Endothelial cell (in vitro differentiated cells): ENCODE data around the gene GARIN1A. TPM values are rescaled to one million over a fixed set of nuclear protein-coding genes. Genes with fewer than 3 reads are reported as not detected.
"Not testable (repeated sequence)": the region's sequence is repeated elsewhere in the genome, so short reads cannot be mapped to it uniquely, and the experiment has no call there.

Source experiments
- DNase-seq: peaks from one replicate; pipeline ENCODE4 v3.0.0; 2021; ENCODE audit warnings: low spot score
- H3K27ac Mint-ChIP-seq: one replicate; pipeline ENCODE4 v1.8.0; 2021; ENCODE audit warnings: mixed read lengths, inconsistent platforms; ENCODE audit not compliant: unreplicated experiment
- H3K27me3 Mint-ChIP-seq: one replicate; pipeline ENCODE4 v1.8.0; 2021; ENCODE audit warnings: mild to moderate bottlenecking, moderate library complexity, mixed read lengths, inconsistent platforms; ENCODE audit not compliant: unreplicated experiment
- H3K36me3 Mint-ChIP-seq: one replicate; pipeline ENCODE4 v1.8.0; 2021; ENCODE audit warnings: mild to moderate bottlenecking, low read depth, mixed read lengths, inconsistent platforms; ENCODE audit not compliant: unreplicated experiment
- H3K4me1 Mint-ChIP-seq: one replicate; pipeline ENCODE4 v1.8.0; 2021; ENCODE audit warnings: mild to moderate bottlenecking, mixed read lengths, inconsistent platforms; ENCODE audit not compliant: unreplicated experiment
- H3K4me3 Mint-ChIP-seq: one replicate; pipeline ENCODE4 v1.8.0; 2021; ENCODE audit warnings: mild to moderate bottlenecking, mixed read lengths, inconsistent platforms; ENCODE audit not compliant: unreplicated experiment
- H3K9me3 Mint-ChIP-seq: one replicate; pipeline ENCODE4 v1.8.0; 2021; ENCODE audit warnings: mixed read lengths, inconsistent platforms; ENCODE audit not compliant: unreplicated experiment
- CTCF ChIP-seq: fragments of 200-600 bp; sonication (generic); IDR thresholded peaks from one replicate; pipeline ENCODE4 v1.5.0; 2021; ENCODE audit warnings: antibody characterized with exemption; ENCODE audit not compliant: unreplicated experiment
- long read RNA-seq: library from polyadenylated mRNA; unstranded; transcript quantifications from one replicate; pipeline ENCODE4 v2.0.0, GENCODE V29; 2020; ENCODE audit not compliant: unreplicated experiment
- total RNA-seq: library from RNA; stranded (reverse); fragmentation: NEBNext Ultra II Directional; extraction: Animal tissue kit (Norgen Biotek cat#: 25700); gene quantifications from one replicate; pipeline ENCODE4 v1.2.1, GENCODE V29; 2021; ENCODE audit not compliant: unreplicated experiment

The GARIN1A gene
- total RNA-seq: 4.3 TPM
- long read RNA-seq: 0 reads

GRCh38 chr7:128671992-128672391, at the start of gene GARIN1A:
GARIN1A (plus strand) TSS chr7:128672292; CDS start chr7:128672398, 106 bp downstream.
- H3K27me3 Mint-ChIP-seq: peaks cover 9% of the 10 kb centered on the region
- no peak within 1 kb of the TSS for H3K4me3 Mint-ChIP-seq
- peak within 1 kb of the TSS; percentile 63 for H3K27ac Mint-ChIP-seq
- H3K4me1 Mint-ChIP-seq: peaks cover 8% of the 10 kb centered on the region
- no peaks in the 10 kb centered on the region for H3K9me3 Mint-ChIP-seq
- no peak for DNase-seq
- TF ChIP-seq CTCF: no peak
- peaks cover 4% of the 10 kb centered on the region for H3K36me3 Mint-ChIP-seq

DNA sequence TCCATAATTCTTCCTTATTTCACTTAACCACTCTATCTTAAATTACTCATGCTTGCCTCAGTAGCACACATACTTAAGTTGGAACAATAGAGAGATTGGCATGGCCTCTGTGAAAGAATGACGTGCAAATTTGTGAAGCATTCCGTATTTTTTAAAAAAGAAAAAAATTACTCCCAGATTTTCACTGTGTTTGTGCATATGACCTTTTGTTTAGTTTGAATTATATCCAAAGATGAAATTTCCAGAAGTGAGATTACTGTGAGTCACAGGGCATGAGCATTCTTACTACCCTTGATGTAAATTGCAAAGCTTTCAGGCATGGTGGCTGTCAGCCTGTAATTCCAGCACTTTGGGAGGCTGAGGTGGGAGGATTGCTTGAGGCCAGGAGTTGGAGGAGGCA, 45.0 kb upstream of the GARIN1A start:
- H3K36me3 Mint-ChIP-seq: peaks cover 22% of the 10 kb centered on the region
- not testable (repeated sequence) for DNase-seq, H3K9me3 Mint-ChIP-seq, H3K4me3 Mint-ChIP-seq, H3K27me3 Mint-ChIP-seq, H3K27ac Mint-ChIP-seq, H3K4me1 Mint-ChIP-seq

DNA sequence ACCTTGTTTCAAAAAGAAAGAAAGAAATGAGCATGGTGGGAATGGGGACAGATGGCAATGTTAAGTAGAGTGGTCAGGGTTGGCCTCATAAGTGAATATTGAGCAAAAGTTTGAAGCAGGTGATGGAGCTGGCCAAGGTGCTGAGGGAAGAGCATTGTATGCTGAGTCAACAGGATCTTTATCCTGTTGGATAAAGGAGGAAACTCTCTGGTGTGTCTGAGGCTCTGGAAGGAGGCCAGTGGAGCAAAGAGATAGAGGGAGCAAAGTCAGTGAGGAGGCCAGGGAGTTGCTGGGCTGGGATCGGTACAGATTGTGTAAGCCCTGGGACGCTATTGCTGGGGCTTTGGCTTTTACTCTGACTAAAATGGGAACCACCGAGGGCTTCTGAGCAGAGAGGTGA, 38.2 kb upstream of the GARIN1A start:
- Mint-ChIP-seq H3K4me3 (peak overlapping the region; percentile 75), H3K36me3 (peaks cover 23% of the 10 kb centered on the region)
- not testable (repeated sequence) for DNase-seq, H3K9me3 Mint-ChIP-seq, H3K27ac Mint-ChIP-seq, H3K4me1 Mint-ChIP-seq, H3K27me3 Mint-ChIP-seq

DNA sequence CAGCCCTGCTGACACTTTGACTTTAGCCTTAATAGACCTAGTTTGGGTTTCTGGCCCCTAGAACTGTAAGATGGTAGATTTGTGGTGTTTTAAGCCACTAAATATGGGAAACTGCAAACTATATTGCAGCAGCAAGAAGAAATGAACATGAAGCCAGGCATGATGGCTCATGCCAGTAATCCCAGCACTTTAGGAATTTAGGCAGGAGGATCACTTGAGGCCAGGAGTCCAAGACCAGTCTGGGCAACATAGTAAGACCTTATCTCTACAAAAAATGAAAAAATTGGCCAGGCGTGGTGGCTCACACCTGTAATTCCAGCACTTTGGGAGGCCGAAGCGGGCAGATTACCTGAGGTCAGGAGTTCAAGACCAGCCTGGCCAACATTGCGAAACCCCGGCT, 26.9 kb upstream of the GARIN1A start:
- H3K4me1 Mint-ChIP-seq, H3K27ac Mint-ChIP-seq, H3K4me3 Mint-ChIP-seq, H3K36me3 Mint-ChIP-seq, DNase-seq, H3K9me3 Mint-ChIP-seq, H3K27me3 Mint-ChIP-seq: not testable (repeated sequence)

GRCh38 chr7:128645844-128646243, 26.2 kb upstream of the GARIN1A start:
- H3K27me3 Mint-ChIP-seq, DNase-seq, H3K9me3 Mint-ChIP-seq, H3K4me1 Mint-ChIP-seq, H3K36me3 Mint-ChIP-seq, H3K27ac Mint-ChIP-seq: not testable (repeated sequence)
- H3K4me3 Mint-ChIP-seq: peak overlapping the region; percentile 44

DNA sequence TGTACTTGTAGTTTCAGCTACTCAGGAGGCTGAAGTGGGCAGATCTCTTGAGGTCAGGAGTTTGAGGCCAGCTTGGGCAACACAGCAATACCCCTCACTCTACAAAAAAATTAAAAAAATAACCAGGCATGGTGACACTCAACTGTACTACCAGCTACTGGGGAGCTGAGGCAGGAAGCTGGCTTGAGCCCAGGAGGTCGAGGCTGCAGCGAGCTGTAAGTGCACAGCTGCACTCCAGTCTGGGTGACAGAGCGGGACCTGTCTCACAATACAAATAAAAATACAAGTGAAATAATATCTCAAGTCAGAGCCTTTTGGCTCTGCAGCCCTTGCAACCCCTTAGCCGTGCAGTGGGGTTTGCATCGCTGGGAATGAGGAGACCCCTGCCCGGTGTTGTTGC, 25.2 kb upstream of the GARIN1A start:
- H3K9me3 Mint-ChIP-seq, H3K27ac Mint-ChIP-seq, H3K4me3 Mint-ChIP-seq, H3K36me3 Mint-ChIP-seq, H3K4me1 Mint-ChIP-seq, DNase-seq, H3K27me3 Mint-ChIP-seq: not testable (repeated sequence)

- H3K4me1 Mint-ChIP-seq, H3K4me3 Mint-ChIP-seq, DNase-seq, H3K27ac Mint-ChIP-seq, H3K36me3 Mint-ChIP-seq, H3K27me3 Mint-ChIP-seq, H3K9me3 Mint-ChIP-seq: not testable (repeated sequence)
Measured at GRCh38 chr7:128651096-128651495, 21.0 kb upstream of the GARIN1A start.

DNA sequence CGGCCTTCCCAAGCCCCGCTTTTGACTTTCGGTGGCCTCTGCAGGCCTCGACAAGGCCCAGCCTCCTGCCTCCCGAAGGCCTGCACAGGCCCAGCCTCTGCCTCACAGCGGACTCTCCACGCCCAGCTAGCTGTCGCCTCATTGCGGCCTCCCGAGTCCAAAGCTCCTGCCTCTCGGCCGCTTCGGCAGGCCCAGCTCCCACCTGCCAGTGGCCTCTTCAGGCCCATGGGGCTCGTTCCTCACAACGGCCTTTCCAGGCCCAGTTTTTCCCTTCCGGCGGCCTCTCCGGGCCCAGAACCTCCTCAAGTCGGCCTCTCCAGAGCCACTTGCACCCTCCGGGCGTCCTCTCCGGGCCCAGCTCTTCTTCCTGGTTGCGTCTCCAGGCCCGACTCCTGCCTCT, 19.5 kb upstream of the GARIN1A start:
- DNase-seq, H3K4me3 Mint-ChIP-seq, H3K27me3 Mint-ChIP-seq, H3K9me3 Mint-ChIP-seq, H3K4me1 Mint-ChIP-seq, H3K27ac Mint-ChIP-seq, H3K36me3 Mint-ChIP-seq: not testable (repeated sequence)

DNA sequence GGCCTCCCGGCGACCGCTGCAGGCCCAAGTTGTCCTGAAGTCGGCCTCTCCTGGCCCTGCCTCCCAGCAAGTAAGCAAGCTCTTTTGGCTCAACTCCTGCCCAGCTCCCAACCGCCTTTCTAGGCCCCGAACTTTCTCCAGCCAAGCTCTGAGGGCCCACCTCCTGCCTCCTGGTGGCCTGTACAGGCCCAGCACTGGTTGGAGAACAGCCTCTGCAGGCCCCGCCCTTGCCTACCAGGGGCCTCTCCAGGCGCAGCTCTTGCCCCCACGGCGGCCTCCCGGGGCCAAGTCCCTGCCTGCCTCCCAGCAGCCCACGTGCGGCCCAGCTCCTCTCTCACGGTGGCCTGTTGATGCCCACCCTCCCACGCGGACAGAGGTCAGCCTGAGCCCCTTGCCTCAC, 18.9 kb upstream of the GARIN1A start:
- H3K4me3 Mint-ChIP-seq, H3K9me3 Mint-ChIP-seq, H3K27ac Mint-ChIP-seq, H3K4me1 Mint-ChIP-seq, DNase-seq, H3K27me3 Mint-ChIP-seq, H3K36me3 Mint-ChIP-seq: not testable (repeated sequence)

- H3K27ac Mint-ChIP-seq, H3K4me3 Mint-ChIP-seq, H3K27me3 Mint-ChIP-seq, DNase-seq, H3K4me1 Mint-ChIP-seq, H3K36me3 Mint-ChIP-seq, H3K9me3 Mint-ChIP-seq: not testable (repeated sequence)
Measured at GRCh38 chr7:128654080-128654479, 18.0 kb upstream of the GARIN1A start.

DNA sequence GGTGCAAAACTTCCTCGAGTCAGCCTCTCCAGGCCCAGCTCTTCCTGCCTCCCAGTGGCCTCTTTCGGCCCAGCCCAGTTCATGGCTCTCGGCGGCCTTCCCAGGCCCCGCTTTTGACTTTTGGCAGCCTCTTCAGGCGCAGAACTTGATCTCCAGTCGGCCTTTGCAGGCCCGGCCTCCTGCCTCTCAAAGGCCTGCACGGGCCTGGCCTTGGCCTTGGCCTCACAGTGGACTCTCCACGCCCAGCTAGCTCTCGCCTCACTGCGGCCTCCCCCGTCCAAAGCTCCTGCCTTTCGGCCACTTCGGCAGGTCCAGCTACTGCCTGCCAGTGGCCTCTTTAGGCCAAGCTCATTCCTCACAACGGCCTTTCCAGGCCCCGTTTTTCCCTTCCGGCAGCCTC, 17.6 kb upstream of the GARIN1A start:
- not testable (repeated sequence) for H3K27ac Mint-ChIP-seq, H3K36me3 Mint-ChIP-seq, H3K9me3 Mint-ChIP-seq, H3K4me1 Mint-ChIP-seq, H3K4me3 Mint-ChIP-seq, H3K27me3 Mint-ChIP-seq, DNase-seq

DNA sequence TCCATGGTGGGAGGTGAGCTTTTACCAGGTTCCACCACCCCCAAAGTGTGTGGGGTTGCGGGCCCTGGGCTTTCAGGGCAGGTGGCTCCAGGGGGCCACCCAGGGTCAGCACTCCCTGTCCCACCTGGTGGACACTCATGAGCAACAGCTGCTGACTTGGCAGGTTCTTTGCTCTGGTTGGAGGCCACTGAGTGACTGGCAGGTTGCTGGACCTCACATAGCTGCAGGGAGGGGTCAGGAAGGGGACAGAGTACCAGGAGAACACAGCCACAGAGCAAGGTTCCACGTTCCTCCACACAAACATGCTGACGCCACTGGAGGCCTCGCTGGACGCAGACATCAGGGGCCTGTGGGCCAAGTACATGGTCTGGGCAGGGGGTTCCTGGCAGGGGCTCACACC, 13.7 kb upstream of the GARIN1A start:
- Mint-ChIP-seq H3K27me3 (peaks cover 13% of the 10 kb centered on the region), H3K36me3 (peaks cover 33% of the 10 kb centered on the region)
- not testable (repeated sequence) for H3K27ac Mint-ChIP-seq, H3K4me3 Mint-ChIP-seq, H3K4me1 Mint-ChIP-seq, H3K9me3 Mint-ChIP-seq, DNase-seq
